ENCODE results near the gene CCDC197.

DNA sequence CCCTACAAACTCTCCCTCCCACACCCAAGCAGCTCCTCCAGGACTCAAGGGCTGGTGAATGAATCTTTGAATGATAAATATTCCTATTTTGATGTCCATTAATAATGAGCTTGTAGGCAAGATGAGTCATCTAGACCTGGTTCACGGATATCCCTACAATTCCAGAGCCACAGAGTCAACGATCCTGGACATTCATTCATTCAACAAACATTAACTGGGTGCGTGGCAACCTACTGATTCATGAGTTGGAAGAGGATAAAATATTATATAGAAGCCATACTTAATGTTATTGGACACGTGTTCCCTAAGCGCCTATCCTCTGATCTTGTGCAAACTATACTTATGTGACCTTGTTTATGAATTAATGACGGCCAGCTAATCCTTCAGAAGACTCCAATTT lies 28.6 kb downstream of the CCDC197 start:
- TF ChIP-seq, protein P1, sequence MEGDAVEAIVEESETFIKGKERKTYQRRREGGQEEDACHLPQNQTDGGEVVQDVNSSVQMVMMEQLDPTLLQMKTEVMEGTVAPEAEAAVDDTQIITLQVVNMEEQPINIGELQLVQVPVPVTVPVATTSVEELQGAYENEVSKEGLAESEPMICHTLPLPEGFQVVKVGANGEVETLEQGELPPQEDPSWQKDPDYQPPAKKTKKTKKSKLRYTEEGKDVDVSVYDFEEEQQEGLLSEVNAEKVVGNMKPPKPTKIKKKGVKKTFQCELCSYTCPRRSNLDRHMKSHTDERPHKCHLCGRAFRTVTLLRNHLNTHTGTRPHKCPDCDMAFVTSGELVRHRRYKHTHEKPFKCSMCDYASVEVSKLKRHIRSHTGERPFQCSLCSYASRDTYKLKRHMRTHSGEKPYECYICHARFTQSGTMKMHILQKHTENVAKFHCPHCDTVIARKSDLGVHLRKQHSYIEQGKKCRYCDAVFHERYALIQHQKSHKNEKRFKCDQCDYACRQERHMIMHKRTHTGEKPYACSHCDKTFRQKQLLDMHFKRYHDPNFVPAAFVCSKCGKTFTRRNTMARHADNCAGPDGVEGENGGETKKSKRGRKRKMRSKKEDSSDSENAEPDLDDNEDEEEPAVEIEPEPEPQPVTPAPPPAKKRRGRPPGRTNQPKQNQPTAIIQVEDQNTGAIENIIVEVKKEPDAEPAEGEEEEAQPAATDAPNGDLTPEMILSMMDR (IDR thresholded peaks at IDR 0.05): no peak
- no peak for TF ChIP-seq EP300 (IDR thresholded peaks at IDR 0.05)

Measured in esophagus muscularis mucosa (tissue), 3 donors.